NCI-H1092 treated with DMSO at 0.1 percent for 48 hours (cell line): ENCODE results near the gene CCDC15.
"Not testable (repeated sequence)": the region's sequence is repeated elsewhere in the genome, so short reads cannot be mapped to it uniquely, and the experiment has no call there.

Source experiments
- DNase-seq: peaks from one replicate; lab custom pipeline; 2025; lab: John Stamatoyannopoulos, UW

Gene CCDC15

DNA sequence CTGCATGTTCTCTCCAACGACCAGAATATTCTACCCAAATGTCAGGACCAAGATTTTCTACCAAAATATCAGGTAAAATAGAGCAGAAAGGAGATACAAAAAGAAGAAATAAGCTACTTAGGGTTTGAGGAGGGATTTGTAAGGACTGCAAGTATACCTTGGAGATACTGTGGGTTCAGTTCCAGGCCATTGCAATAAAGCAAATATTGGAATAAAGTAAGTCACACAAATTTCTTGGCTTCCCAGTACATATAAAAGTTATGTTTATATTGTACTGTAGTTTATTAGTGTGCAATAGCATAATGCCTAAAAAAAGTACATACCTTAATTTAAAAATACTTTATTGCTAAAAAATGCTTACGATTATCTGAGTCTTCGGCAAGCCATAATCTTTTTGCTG, 34.1 kb downstream of the CCDC15 start:
- no peak for DNase-seq

DNA sequence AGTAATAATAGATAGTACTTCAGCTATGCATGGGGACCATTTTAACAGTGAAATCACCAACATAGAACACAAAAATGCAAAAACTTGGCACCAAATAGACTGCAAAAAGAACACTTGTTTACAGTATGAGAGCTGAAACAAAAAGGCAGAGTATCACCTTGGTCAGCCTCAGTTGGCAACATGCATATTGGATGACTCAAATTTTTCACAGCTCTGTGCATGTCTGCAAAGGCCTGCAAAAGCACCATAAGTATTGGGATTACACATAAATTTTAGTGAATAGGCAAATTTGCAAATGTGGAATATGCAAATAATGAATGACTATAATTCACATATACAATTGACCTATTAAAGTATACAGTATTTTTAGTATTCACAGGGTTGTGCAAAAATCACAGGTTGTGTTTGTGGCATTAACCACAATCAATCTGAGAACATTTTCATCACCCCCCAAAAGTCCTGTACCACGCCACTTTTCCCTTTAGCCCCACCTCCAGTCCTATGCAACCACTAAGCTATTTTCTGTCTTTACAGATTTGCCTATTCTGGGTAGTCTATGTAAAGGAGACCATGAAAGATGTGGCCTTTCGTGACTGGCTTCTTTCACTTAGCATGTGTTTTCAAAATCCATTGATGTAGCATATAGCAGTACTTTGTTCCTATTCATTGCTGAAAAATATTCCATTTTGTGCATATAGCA, 47.2 kb downstream of the CCDC15 start:
- DNase-seq, result no peak

DNA sequence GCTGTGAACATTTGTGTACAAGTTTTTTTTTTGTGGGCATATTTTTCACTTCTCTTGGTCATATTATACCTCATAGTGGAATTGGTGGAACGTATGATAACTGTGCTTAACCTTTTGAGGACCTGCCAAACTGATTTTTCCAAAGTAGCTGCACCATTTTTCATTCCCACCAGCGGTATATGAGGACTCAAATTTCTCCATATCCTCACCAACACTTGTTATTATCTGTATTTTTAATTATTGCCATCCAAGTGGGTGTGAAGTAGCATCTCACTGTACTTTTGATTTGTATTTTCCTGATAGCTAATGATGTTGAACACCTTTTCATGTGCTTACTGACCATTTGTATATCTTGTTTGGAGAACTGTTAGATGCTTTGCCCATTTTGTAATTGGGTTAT, 47.8 kb downstream of the CCDC15 start:
- no peak for DNase-seq

DNA sequence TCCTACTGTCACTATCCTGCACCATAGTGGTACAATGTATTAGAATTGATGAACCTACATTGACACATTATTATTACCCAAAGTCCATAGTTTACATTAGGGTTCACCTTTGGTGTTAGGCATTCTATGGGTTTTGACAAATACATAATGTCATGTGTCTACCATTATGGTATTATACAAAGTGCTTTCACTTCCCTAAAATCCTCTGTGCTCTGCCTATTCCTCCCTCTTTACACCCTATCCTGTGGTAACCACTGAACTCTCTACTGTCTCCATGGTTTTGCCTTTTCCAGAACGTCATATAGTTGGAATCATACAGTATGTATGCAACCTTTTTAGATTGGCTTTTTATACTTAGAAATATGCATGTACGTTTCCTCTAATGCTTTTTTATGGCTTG, 51.5 kb downstream of the CCDC15 start:
- DNase-seq, result no peak

DNA sequence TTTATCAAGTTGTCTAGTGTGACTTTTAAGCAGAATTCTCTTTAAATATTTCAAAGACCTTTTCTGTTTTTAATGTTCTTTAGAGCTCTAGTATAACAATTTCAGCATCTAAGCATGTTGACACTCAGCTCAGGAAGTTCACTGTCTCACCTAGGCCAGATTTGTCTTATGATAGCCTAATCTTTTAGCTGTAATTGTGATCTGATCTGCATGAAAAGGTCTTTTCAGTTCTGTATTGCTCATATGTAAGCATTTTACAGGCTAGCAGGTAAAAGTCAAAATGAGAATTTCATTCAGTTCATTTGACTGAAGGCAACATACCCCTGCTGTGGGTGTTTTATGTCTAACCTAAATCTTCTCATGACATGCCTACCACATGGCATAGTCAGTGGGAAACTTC, 62.4 kb downstream of the CCDC15 start:
- DNase-seq, result no peak

DNA sequence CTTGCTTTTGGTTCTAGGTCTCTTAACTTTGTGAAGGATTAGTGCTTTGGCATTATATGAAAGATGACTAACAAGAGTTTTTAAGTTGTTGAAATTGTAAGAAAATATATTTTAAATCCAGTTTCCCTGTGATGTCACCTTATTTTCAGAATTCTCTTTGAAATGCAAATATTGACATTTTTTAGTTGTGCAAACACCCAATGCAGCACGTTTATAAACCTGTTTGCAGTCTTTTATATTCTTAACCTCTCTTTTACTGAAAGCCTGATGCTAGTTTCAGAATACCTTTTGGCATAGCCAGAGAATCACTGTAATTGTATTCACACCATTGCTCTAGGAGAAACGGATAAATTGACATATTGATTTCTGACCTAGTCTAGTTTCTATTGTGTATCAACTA, 66.3 kb downstream of the CCDC15 start:
- no peak for DNase-seq

DNA sequence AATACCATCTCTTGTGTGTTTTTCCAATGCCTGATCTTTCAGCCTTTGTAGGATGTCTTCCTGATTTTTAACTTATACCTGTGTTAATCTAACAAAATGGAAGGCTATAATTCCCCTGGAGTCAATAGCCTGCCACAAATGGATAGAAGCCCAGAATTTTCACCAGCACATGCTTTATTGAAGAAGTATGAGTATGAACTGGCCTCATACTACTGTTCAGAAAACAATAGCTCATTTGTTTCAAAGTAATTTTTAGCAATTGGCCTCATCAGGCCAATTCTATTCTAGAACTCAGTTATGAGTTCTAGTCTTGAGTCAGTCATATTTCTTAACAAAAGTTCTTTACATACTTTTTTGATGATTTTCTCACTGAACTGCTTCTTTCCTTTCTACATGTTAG, 68.5 kb downstream of the CCDC15 start:
- no peak for DNase-seq

DNA sequence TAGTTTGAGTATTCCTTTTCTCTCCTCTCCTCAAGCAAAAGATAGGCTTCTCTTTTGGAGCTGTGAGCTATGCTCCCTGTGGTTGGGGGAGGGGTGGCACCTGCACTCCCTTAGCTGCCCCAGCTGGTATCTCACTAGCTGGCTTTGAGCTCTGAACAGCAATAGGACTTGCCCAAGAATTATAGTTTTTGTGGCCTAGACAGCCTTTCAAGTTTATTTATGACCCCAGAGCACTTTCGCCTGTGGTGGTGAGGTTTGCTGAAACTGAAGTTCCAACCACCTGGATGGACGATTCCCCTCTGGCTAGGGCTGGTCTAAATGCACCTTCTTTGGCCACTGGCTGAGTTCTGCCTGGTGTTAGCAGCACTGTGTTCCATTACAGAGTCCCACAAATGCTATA, 72.0 kb downstream of the CCDC15 start:
- no peak for DNase-seq

DNA sequence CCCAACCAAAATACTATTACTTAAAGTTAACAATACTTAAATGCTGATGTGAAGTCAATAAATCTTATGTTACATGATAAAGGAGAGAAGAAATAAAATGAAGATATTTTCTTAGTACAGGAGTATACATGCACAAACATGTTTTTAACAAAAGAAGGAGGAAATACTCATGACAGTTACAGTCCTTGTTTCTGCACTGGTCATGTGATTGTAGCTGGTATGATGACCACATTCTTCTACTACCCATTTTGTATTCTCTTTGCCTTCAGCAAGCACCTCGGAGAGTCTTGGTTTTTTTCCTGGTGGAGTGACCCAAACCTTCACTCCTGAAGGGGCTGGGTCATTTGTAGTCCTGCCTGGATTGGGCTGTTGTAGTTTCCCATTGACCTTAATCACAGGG, 75.4 kb downstream of the CCDC15 start:
- DNase-seq, result not testable (repeated sequence)

DNA sequence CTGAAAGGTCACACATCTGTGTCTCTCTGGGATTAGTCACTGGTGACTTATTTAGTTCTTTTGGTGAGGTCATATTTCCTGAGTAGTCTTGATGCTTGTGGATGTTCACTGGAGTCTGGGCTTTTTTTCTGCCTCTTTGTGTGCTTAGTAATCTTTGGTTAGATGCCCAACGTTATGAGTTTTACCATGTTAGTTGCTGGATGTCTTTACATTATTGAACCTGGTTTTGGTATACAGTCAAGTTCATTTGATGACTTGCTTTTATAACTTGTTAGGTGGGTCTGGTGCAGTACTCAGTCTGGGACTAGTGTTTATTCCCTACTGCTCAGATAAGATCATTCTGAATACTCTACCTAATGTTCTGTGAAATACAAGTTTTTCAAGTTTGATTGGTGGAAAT, 82.9 kb downstream of the CCDC15 start:
- DNase-seq, result no peak

DNA sequence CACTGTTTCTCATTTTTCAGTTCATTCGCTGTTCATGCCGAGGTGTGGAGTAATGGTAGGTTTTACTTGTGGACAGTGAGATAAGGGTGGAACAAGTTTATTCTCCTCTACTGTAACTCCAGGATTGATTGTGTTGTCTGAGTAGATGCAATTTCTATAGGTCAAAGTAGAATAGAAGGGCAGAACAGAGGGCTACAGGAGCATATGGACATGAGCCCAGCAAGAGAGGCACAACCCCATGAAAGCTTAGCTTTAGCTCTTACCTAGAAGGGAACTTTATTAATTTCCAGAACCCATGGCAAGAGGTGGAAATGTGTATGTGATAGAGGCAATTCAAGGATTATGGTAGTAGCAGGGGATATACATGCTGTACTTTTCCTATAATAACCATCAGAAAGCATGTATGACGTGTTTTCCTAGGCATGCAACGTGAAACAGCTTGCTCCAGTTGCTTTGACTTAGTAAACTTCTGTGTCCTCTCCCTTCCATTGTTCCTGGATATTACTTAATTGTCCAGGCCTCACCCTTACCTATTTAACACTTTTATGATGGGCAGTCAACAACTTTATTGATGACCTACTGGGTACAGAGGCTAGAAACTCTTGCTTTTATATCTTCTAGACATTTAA, 95.3 kb downstream of the CCDC15 start:
- DNase-seq, result no peak

DNA sequence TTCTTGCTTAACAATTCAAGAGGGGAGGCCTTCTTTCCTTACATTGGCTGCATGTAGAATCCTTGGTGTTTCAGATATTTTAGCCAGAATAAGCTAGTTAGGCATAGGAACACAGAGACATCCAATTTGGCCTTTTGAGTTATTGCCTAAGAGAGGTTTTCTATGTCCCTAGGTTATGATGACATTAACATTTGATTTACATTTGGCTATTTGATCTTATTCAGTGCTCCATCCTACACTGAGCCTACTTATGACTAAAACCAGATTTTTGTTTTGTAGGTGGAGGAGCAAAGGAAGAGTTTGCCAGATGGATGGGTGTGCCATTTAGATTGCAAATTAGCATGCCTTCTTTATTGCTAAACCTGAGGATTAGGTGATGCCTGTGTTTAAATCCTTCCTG, 98.0 kb downstream of the CCDC15 start:
- no peak for DNase-seq

DNA sequence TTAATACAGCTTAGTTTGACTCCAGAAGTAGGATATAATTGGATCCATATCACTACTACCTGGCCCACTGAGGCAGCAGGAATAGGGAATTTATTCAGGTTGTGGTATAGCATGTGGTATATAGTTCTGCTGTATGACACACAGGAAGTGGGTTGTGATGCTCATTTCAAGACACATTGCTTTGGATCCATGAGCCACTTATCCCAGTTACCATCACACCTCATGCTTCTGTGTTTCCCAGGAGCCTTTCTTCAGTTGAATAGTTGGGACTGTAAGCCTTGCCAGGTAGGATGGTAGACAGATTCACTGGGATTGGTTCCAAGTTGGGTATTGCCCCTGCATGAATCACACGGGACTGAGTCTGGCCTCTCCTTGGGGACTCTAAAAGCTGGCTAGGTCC, 99.2 kb downstream of the CCDC15 start:
- no peak for DNase-seq

DNA sequence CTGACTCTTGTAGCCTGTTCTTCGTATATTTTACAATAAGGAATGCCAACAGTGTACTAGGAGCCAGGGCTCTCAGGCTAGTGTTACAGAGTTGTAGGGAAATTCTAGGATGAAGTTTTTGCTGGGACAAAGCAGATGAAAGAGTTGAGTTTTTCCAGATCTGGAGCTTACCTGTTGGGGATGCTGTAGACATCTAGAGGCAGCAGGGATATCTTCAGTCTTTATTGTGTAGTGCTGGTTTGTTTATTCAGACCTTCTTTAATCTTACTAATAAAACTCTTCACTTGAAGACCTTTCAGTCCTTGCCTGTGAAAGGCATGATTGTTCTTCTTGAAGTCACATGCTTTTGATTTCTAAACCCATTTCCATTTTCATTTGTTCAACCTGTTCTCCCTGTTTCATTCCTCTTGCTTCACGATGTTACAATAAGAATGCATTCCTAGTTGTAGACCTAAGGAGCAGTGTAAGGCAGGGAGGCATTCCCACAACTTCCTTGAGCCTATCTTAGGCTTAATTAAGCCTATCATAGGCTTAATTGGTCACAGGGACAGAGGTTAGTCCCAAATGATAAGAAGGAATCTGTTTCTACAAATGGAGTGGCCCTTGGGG, 101.2 kb downstream of the CCDC15 start:
- no peak for DNase-seq

DNA sequence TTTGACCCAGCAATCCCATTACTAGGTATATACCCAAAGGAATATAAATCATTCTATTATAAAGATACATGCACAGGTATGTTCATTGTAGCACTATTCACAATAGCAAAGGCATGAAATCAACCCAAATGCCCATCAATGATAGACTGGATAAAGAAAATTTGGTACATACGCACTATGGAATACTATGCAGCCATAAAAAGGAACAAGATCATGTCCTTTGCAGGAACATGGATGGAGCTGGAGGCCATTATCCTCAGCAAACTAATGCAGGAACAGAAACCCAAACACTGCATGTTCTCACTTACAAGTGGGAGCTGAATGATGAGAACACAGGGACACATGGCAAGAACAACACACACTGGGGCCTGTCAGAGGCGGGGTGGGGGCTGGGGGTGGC, 102.1 kb downstream of the CCDC15 start:
- not testable (repeated sequence) for DNase-seq

DNA sequence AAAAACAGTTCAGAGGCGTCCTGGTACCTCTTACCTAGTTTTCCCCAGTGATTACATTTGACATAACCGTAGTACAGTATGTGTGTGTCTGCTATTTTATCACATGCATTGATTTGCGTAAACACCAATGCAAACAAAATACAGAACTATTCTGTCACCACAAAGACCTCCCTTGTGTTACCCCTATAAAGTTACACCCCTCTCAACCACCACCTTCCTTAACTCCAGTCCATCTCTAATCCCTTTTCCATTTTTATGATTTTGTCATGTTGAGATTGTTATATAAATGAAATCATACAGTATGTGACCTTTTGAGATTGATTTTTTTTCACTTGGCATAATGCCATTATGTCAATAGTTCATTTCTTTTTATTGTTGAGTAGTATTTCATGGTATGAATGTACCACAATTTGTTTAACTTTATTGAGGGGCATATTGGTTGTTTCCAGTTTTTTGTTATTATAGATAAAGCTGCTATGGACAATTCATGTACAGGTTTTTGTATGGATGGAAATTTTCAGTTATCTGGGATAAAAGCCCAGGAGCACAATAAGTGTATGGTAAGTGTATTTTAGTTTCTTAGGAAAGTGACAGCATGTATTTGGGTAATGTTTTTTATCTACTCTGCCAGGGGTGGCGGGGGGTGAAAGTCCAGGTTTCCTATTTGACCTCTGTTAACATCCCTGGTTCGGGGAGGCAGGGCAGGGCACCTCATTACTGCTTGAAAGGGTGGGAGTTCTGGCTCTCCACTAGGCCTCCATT, 103.1 kb downstream of the CCDC15 start:
- DNase-seq, result no peak

DNA sequence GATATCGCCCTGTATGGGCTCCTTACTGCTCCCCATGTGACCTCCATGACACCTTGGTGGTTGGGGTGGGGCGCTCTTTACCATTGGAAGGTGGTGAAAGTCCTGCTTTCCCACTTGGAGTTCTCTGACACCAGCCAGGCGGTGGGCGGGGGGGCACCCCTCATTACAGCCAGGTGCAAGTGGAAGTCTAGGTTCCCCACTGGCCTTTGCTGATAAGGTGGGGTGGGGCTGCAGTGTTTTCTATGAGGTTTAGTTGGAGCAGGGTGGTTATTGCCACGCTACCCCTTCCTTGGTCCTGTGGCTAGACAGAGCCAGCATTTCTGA, 103.7 kb downstream of the CCDC15 start:
- DNase-seq, result no peak

DNA sequence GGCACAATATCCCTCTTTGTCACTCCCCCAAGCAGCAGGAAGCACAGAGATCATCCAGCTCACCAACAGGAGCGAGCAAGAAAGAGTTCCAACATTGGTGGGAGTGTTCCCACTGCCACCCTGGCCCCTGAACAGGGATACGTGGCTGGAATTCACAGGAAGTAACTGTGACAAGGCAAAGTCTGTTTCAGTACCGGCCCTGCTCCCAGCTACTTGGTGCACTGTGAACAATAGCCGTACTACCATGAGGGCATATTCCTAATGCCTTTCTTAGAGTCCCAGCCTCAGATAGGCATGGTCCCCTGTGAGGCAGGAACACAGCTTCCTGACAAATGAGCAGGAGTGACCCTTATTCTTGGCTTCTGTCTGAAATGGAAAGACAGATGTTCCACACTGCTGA, 107.3 kb downstream of the CCDC15 start:
- no peak for DNase-seq

DNA sequence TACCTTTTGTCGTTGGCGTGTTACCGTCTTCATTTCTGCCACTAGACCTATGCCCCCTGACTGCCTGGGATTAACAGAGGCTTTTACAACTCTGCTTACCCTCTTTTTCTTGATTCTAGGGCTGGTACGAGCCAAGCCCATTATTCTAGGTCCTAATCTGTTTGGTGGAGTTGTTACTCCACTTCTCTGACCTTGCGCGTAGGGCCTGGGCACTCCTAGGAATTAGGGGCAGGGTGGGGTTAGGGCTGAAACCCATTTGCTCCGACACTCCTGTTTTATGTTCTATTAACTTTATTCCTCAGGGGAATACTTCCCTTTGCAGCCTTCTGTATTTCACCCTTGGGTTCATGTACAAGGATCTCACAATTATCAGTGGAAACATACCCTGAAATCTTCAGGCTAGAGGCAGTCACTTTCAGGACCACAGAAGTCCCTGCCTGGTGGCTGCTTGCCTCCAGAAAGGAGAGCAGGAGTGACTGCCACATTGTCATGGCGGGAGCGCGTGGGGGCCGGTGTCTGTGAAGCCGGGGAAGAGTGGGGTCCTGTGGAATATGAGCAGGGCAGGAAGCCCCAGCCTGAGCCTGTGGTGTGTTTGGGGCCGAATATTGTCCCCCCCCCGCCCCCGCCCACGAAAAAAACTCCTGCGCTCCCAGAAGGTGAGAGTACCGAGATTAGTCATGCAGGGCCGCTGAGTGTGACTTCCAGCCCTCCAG, 108.4 kb downstream of the CCDC15 start:
- DNase-seq, result no peak

DNA sequence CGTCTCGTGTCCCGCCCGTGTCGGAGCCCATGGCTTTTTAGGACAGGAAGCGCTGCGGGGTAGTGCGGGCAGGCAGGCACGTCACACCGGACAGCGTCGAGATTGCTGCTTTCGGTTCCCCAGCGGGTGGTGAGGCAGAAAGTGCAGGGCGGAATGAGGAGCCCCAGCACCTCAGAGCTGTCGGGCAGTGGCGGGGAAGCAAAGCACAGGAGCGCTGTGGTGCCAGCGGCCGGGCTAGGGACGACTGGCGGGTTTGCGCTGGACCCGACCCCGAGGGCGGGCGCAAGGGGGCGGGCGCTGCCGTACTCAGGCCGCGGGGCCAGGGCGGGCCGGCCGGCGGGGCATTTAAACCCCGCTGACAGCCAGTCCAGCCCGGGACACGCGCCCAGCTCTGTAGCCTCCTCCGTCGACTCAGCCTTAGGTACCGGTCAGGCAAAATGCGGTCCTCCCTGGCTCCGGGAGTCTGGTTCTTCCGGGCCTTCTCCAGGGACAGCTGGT, 109.0 kb downstream of the CCDC15 start, which contains the start of gene SLC37A2:
TSS of gene SLC37A2 (plus strand) at position 375 of the 498 bp plus-strand sequence. CDS start at position 438, 63 bp downstream.
- peak; percentile 33 for DNase-seq

DNA sequence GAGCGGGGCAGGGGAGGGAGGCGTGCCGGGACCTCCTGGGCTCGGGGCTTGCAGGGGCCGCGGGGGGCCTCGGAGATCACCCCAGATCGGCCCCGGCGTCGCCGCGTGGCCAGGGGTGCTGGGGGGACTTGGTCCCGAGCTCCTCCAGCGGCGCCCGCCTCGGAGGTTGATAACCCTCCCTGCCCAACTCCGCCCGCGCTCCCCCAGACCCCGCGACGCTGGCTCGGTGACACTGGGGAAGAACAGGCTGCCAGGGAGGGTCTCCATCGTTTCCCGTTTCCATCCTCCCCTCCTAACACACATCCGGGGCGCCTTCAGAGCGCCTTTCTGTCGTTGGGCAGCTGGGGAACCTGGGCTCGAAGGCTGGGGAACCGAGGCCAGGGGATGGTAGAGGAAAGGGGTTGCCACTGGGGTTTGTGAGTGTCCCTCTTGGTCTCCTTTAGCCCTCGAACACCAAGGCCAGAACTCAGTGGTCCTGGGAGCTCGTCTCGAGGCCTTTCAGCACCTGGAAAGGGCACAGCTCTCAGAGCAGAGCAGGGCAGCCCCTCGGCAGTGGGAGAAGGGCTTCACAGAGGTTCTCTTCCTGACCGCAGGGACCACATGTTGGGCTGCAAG, 109.5 kb downstream of the CCDC15 start:
- DNase-seq, result no peak

DNA sequence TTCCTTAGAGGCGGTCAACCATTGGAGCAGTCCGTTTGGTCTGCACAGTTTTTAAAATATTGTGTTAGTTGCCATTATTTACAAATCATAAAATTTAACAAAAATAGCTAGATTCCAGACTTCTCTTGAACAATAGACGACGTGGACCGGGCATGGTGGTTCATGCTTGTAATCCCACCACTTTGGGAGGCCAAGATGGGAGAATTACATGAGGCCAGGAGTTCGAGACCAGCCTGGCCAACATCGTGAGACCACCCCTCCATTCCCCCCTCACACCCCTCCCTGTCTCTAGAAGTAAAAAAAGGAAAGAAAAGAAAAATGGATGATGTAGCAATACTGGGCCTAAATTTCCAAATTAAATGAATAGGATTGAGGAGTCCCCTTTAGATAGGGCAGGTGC, 110.1 kb downstream of the CCDC15 start:
- DNase-seq, result no peak
